Femur (tissue), 1 donor: Measurements from ENCODE around the gene CCBE1.

ENCODE experiments used
- DNase-seq: peaks from one replicate; pipeline ENCODE4 v3.0.0-alpha.2; 2017

CCBE1 gene

DNA sequence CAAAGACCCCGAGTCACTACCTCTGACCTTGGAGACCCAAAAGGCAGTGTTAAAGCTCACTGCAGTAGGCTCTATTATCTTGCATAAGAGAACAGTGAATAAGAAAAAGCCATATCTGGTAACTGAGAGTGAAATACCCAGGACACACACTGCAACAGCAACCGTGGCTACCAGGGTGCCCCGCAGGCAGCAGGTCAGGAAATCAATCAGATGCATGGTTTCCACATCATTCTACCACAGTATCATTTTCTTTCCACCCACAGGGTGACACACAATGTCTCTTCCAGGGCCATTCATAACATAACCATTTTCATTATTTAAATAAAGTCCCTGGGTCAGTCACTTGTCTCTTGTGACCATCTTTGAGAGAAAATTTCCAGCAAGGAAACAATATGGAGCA lies 131.3 kb downstream of the CCBE1 start:
- DNase-seq, result no peak

DNA sequence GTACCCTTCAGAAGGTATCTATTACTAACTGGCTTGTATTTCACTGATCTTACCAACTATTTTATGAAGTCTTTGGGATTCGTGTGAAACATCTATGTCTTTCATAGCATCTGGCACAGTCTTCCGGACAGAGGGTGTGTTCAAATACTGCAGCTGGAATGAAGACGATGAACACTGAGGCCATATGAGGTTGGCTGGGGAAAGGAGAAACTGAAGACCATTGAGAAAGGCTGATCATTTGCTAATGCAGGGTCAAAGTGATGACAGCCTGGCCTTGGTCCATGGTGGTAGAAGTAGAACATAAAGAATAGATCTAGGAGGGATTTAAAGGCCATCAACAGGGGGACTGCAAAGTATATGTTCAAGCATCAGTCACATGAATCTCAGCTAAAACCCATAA lies 132.7 kb downstream of the CCBE1 start:
- DNase-seq, result no peak

DNA sequence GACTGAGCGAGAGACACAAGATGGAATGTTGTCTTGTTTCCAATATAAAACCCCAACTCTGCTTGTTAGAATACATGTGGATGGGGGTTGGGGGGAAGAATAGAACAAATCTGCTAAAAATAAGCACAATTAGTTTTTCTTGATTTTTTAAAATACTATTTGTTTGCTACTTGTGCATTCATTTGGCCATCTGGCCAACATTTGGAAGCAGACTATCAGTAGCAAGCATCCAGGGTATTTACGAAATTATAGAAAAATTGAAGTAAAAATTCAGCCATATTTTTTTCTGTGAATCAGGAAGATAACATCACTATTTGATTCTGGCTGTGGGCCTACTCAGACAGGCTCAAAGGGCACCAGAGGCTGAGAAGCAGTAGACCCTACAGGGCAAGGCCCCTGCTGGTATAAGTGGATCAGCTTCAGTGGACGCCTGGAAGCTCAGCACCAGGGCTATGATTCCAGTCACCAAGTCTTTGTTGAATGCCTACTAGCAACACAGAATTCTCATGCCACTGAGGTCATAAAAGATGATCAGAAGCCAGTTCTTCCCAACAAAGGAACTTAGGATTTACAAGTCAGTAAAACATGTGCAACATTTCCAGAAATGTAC lies 133.9 kb downstream of the CCBE1 start:
- DNase-seq, result no peak

DNA sequence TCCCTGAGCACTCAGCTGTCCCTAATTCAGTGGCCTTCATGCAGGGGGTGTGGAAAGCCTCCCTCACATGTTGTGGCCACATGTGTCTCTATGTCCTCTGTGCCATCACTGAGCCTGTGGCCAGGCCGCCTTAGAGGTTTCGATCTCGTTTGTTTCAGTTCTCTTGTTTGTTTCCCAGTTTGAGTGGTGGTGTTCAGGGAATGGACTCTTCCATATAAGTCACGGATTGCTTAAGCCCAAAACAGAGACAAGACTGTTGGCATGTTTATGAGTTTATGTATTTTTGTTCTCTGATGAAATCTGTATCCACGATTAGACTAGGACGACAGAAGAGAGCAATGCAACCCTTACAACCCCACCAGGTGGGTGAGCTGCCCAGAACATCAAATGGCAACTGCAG lies 134.5 kb downstream of the CCBE1 start:
- DNase-seq, result no peak

DNA sequence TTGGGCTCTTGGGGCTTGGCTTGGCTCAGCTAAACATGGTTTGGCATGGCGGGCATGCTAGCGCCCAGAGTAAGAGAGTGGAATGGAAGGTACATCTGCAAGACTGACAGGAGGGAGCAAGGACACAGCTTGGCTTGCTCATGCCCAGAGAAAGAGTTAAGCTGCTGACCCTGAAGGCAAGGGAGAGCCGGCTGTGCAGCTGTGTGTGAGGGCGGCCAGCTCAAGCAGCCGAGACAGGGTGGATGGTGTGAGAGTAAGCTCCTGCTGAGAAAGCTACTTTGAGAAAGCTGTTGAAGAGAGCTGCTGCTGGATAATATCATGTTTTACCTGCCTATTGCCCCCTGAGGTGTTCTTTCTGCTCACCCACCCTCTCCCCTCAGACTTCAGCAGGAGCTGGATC lies 135.6 kb downstream of the CCBE1 start:
- no peak for DNase-seq

DNA sequence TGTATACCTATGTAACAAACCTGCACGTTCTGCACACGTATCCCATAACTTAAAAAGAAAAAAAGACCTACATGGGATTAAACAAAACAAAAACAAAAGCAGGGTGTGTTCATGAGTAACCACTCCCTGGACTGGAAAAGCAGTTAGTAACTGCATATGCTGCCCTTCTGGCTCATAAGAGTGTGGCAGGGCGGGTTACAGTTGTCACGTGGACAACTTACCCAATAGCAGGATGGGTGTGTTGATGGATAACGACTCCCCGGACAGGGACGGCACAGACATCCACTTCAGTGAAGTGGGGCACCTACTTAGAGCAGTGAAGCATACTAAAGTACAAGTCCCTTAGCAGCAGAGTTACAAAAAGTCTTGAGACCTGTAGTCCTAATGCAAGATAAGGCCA lies 136.7 kb downstream of the CCBE1 start:
- DNase-seq, result no peak

DNA sequence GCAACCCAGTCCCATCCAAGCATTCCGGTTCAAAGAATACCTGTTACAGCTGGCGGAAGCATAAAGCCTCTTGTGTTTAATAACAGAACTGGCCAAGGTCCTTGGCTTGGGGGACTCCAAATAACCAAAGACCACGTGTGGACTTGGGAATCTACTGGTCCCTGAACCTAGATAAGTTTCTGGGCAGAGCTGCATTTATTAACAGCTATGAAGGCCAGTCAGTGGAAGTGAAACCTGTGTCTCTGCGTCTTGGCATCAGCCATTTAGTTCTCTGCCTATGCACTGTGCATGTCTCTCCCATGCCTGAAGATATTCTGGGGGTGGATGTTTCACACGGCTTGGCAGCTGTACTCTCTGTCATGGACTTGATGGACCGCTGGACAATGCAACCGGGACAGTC lies 137.7 kb downstream of the CCBE1 start:
- DNase-seq, result no peak

DNA sequence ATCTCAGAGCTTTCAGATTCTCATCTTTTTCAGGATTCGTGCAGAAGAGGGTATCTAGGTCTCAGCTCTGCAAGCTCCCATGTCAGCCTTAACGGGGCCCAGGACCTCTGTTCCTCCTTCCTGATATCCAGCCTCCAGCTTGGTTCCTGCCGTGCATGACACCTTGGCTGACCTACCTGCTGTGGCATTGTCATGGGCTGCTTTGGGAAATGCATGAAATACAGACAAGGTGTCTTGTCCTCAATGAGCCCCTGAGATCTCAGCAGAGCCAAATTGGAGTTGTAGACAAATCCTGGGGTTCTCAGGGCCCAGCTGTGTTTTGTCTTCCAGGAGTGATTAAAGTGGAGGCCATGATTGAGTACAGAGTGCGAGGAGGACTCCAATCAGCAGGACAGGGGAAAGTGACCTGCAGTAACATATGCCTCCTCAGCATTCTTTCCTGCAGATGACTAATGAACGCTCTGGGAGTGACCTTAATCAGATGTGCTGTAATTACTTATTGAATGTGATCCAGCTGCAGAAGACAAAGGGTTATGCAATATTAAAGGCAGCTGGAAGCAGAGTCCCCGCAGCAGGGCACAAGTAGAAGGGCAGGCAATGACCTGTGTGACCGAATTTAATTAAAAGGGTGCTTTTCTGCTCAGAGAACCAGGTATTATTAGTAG lies 141.1 kb downstream of the CCBE1 start:
- no peak for DNase-seq

DNA sequence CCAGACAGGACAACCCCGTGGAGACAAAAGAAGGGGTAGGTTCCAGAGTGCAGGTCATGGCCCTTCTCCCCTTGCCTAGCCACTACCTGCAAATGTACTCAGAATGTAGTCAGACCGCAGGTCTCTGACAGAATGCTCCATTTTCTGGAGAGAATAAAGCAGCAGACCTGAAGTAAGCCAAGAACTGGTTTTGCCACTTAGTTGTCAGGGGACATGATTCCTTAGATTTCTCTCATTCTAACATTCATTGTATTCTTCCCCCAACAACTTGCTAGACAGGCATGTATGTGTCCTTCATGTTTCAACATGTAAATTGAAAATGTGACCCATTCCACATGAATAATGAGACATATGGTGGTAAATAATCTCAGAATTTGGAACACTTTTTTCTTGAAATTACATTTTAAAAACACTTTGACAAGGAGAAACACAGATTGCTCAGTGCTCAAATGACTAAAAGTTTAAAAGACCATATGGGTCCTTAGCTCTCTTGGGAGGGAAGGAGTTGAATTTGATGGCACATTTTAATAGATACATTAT lies 142.4 kb downstream of the CCBE1 start:
- no peak for DNase-seq

DNA sequence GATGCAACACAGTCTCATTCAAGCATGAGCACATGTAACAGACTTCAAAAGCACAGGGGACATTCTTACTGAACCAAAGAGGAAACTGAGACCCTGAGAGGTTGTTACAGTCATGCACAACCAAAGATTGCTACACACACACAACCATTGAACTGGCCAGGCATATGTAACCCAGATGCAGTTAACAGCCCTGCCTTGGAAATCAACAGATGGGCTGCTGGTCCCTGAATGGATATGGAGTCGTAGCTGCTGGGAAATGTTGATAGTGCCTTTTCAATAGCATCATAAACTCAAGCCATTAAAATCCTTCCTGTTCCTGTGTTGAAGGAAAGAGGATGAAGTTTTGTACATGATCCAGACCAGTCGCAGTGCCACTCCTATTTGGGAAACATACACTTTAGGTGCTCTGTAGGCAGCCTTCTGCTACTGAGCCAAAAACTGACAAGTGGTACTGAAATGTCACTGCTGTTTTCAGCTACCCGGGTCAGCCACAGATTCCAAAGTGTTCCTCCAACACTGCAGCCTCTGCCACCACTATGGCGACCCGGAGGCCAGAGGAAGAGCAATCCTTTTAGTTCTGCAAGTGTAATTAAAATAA lies 143.9 kb downstream of the CCBE1 start:
- DNase-seq, result no peak

DNA sequence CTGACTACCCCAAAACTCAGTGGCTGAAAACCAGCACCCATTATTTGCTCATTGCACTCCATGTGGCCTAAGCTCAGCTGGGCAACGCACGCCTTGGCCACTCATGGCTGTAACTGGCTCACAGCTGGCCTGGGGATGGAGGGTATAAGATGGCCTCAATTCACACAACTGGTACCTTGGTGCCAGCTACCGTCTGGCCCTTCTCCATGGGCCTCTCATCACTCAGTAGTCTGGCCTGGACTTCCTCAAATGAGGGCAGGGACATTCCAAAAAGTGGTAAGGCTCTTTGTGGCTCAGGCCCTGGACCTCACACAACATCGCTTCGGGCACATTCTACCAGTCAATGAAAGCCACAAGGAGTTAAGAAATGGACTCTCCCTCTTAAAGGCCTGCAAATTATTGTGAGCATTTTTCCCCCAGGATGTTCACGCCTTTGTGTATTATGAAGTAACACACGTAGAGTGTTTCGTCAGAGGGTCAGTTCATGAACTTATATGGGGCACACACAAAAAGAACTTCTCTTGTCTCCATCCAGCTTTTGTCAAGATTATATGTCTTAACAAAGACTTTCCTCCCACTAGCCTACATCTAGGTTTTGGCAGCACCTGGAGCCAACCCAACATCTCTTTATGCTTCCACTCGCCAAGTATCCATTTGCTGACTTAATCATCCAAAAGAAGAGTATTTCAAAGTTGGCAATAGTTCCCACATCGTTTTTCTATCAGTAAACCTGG lies 145.2 kb downstream of the CCBE1 start:
- DNase-seq, result no peak

DNA sequence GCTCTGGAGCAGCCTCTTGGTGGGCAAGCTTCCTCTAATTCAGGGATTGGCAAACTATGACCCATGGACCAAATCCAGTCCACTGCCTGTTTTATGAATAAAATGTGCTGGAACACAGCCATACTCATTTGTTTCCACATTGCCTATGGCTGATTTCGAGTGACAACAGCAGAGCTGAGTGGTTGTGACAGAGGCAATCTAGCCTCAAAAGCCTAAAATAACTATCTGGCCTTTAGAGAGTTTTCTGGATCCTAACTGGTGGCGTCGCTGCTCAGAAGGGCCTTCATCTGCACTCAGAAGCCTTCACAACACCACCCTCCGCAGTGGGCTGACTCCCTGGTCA lies 147.1 kb downstream of the CCBE1 start:
- no peak for DNase-seq

DNA sequence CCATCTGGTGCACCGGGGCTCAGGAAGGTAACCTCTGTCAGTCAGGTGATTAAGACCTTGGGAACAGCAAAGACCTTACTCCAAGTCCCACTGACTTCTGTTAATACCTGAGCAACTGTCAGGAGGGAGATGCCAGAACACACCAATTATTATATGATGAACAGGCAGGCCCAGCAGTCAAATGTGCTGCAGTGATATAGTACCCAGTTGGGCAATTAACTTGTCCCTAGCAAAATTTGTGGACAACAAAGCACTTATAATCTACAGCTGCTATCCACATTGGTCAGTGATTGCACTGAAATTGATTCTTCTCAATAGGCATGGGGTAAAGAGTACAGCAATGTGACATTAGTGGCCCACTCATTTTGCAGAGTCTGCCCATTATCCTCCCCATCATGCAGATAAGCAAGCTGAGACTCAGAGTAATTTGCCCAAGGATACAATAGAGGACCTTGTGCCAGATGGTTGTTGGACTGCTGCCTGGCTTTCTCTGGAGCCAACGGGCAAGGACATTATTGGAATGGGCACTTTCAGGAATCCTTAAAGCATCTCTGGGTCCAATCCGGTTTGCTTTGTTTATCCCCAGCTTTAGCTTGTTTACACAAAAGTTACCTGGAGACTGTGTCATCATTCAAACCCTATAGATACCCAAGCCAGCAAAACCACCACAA lies 147.6 kb downstream of the CCBE1 start:
- no peak for DNase-seq

DNA sequence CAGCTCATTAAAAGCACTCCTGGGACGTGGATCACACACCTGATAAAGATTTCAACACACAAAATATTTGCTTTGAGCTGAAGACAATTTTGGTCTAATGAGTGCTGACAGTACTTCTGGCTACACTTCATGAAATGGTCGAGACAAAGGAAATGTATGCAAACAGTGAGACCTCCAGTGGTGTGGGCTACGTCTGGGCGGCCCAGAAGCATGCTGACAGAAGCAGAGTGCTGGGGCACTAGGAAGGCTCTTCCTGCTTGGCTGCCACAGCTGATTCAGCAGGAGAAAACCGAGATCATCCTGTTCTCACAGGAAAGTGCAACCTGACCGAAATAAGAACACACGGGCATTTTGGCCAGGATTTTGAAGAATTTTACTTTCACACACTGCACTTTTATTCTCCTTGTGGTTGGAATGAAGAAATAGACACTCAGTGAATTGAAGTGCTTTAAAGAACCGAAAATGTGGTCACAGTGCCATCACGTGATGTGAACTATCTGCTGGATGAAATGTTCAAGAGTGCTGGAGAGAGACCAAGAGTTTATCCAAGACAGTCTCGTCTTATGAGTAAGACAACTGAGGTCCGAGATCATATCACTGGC lies 149.5 kb downstream of the CCBE1 start:
- DNase-seq, result no peak

DNA sequence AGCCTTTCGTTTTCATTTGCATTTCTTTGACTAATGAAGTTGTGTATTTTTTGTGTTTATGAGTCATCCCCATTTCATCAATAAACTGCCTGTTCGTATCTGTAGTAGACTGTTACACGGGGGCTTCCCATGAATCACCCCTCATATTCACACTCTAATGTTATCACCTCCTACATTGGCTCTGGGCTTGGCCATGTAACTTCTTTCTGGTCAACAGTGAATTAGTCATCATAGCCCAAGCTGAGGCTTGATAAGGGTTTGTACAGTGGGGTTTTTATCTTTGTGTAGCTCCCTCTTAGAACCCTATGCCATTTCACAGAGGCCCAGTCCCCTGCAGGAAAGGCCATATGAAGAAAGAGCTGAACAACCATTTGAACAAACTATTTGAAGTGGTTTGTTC lies 151.0 kb downstream of the CCBE1 start:
- DNase-seq, result no peak

DNA sequence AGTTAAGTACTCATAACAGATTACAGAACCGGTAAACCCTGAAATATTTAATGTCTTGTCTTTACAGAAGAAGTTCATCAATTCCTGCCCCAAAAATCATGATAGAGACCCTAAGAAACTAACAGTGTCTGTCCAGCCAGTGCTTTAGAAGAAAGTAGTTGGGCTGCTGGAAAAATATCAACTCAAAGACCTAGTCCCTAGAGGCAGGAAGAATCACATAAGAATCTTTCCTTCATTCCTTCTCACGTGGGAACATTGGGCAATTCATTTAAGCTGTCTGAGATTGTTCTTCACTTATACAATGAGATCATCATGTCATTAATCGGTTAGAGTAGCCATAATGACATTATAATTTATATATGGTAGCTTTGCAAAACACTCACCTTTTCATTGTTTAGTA lies 156.4 kb downstream of the CCBE1 start:
- DNase-seq, result no peak

DNA sequence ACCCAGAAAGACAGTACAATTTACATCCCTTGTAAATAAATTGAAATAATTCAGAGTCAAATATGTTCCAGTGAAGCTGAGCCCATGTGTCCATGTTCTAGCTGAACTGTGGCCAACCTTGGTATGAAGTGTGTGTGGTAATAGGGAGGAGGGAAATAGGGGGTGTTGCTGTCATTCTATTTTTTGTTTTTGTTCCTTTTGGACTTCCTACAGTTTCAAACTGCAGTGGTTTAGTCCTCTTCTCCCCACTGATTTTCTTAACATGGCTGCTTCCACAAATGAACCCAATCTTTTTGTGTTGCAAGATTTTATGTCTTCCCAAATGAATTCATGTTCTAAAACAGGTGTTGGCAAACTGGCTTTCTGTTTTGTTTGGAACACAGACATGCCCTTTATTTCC lies 156.9 kb downstream of the CCBE1 start:
- no peak for DNase-seq

DNA sequence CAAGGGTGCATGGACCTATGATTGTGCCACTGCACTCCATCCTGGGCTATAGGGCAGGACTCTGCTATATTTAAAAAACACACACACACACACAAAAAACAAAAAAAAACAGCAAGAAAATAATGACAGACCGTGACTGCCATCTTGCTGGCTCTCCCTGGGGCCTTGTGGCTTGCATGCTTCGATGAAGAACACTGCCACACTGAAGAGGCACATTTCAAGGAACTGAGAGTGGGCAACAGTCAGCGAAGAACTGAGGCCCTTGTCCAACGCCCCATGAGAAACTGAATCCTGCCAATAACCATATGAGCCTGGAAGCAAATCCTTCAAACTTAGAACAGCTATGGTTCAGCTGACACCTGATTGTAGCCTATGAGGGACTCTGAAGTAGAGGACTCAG lies 158.1 kb downstream of the CCBE1 start:
- no peak for DNase-seq

DNA sequence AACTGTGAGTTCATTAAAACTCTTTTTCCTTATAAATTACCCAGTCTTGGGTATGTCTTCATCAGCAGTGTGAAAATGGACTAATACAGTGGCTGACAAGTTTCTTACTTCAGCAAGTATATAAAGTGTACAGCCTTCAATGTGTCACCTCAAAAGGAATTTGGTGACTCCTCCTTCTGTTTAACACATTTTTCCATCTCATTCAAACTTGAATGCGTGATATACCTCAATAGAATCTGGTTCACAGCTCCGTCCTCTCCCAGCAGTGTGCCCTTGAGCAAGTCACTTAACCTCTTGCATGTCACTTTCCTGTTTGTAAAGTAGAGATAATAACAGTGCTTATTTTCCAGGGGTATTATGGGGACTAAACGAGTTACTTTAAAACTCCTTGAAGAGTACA lies 159.6 kb downstream of the CCBE1 start:
- DNase-seq, result no peak

DNA sequence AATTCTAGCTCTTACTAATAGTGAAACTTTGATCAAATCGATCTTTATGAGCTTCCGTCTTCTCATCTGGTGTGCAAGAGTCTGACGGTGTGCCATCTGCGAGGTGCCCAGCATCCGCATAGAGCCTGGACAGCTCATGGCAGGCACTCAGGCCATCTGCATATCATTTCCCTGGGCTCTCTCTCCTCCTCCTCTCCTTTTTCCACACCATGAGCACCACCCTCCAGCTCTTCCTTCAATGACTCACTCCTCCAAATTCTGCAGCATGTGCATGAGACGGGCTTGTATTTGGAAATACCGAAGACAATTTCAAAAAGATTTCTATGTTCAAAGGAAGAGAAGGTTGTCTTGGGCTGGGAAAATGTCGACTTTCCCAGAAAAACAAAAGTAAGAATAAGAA lies 161.1 kb downstream of the CCBE1 start:
- DNase-seq, result no peak

DNA sequence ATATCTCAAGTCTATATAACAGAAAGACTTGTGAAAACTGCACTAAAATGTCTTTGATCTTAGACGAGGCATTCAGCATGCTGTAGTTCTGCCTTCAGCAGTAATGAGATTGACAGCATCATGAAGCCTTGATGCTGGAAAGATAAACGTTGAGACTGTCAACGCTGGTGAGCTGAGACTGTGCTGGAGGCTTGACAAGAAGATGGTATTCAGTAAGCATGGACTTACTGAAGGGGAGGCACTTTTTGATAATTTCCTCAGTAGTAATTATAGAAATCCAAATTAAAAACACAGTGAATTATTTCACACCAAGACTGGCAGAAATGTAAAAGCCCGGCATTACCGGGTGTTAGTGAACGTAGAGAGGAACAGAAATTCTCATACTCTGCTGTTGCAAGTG lies 162.2 kb downstream of the CCBE1 start:
- DNase-seq, result no peak

DNA sequence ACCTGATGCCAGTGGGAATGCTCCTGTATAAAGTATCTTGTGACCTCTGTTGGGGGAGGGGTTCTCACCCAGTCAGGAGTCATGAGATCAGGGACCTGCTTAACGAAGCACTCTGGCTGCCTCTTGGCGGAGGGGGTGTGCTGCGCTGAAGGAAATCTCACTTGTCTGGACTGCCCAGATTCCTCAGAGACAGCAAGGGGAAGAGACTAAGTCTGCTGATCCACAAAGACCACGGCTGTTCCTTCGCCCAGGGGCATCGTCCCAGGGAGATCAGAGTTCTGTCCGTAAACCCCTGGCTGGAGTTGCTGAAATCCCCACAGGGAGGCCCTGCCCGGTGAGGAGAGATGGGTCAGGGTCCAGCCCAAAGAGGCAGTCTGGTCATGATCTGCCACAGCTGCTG lies 168.4 kb downstream of the CCBE1 start:
- no peak for DNase-seq
